CD4-positive, alpha-beta T cell treated with Interferon alpha-2 for 1 hour (primary cell): ENCODE measurements around the gene EPB41.

Source experiments
- DNase-seq, 2 donors: peaks; one replicate each; pipeline ENCODE4 v3.0.0-alpha.2; 2020 to 2022

Gene EPB41

GRCh38 chr1:28891256-28891655 lies 23.1 kb upstream of the EPB41 start:
- no peak for DNase-seq

DNA sequence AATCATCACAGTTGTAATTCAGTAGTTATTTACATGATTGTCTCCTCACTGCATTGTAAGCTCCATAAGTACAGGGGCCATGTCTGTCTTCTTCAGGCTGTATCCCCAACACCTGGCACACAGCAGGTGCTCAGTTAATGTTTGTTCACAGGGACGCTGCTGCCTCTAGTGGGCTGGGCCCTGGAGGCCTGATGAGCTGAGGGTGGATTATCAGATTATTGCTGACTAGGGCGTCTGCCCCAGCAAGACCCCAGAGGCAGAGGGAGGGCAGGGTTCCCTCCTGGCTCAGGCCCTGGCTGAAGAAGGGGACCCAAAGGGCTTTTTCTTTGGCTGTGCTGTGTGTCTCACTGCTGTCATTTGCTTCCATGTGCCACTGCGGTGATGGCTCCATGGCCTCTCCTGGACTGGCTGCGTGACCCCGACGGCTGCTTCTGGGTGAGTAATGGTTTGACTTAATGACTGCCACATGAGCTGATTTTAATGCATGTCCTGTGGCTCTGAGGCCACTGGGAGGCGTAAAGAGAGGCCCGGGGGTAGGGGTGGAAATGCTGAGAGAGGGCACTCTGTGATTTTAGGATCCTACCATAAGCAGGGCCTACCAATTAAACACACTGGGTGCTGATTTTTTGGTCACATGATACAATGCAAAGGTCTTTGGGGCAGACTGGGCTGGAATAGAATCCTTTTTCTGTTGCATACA lies 20.8 kb upstream of the EPB41 start:
- peak in 1 of 2 donors; percentile 47 for DNase-seq

- no peak for DNase-seq
Measured at GRCh38 chr1:28894785-28895184, 19.6 kb upstream of the EPB41 start.

GRCh38 chr1:28895896-28896608 lies 18.3 kb upstream of the EPB41 start:
- DNase-seq, result no peak

- DNase-seq, result no peak
Measured at GRCh38 chr1:28896609-28896986, 17.8 kb upstream of the EPB41 start.

GRCh38 chr1:28897789-28898188 lies 16.6 kb upstream of the EPB41 start:
- DNase-seq, result no peak

GRCh38 chr1:28898405-28898881 lies 15.9 kb upstream of the EPB41 start:
- DNase-seq, result no peak

DNA sequence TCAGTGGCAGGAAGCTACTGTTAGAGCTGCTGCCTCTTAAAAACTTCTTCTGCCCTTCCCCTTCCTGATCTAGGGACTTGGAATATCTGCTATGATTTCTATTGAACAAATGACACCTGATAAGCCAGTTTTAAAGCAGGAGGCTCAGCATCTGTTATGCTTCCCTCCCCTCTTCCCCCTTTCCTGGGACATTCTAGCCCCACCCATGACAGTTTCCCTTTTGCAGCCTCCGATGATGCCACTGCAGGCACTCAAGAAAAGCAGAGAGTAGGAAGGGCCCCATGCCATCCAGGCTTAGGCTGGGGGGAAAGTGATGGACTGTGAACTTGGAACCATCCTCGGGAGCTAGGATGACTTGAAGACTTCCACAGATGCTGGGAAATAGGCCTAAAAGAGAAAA lies 15.1 kb upstream of the EPB41 start:
- DNase-seq, result no peak

- DNase-seq, result no peak
Measured at GRCh38 chr1:28900562-28900961, 13.8 kb upstream of the EPB41 start.

GRCh38 chr1:28902738-28903137 lies 11.6 kb upstream of the EPB41 start:
- DNase-seq, result no peak

DNA sequence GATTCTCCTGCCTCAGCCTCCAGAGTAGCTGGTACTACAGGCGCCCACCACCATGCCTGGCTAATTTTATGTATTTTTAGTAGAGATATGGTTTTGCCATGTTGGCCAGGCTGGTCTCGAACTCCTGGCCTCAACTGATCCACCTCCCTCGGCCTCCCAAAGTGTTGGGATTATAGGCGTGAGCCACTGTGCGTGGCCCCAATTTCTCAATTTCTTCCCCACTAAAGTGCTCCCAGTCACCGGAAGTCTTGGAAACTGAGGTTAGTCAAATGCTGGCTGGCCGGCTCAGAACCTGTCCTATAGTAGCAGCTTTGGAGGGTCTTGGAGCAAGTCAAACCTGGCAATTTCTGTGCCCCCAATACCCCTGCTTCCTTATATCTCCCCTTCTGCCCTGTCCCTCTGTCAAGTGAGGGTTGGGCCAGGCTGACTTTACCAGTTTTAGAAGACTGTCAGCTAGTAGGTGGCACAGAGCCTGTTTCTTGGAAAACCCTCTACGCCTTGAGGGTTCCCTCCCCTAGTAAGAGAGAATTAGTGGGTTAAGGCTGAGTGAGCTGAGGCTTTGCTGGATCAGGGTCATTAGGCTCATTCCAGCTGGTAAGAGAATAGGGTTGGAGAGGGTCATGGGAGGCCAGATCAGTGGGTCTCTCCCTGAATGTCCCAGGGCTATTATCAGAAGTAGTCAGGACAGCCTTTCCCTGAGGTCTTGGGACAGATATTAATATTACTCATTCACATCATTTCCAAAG lies 8.3 kb upstream of the EPB41 start:
- no peak for DNase-seq

- DNase-seq, result no peak
Measured at GRCh38 chr1:28909198-28909597, 5.2 kb upstream of the EPB41 start.

- DNase-seq, result no peak
Measured at GRCh38 chr1:28910379-28911115, 3.8 kb upstream of the EPB41 start.

GRCh38 chr1:28913786-28914227 lies 562 bp upstream of the EPB41 start:
- no peak for DNase-seq

GRCh38 chr1:28915031-28915895 lies 894 bp downstream of the EPB41 start:
- DNase-seq, result peak; percentile 10 to 45

- DNase-seq, result no peak
Measured at GRCh38 chr1:28917757-28918118, 3.4 kb downstream of the EPB41 start.

- no peak for DNase-seq
Measured at GRCh38 chr1:28921286-28921869, 7.0 kb downstream of the EPB41 start.

DNA sequence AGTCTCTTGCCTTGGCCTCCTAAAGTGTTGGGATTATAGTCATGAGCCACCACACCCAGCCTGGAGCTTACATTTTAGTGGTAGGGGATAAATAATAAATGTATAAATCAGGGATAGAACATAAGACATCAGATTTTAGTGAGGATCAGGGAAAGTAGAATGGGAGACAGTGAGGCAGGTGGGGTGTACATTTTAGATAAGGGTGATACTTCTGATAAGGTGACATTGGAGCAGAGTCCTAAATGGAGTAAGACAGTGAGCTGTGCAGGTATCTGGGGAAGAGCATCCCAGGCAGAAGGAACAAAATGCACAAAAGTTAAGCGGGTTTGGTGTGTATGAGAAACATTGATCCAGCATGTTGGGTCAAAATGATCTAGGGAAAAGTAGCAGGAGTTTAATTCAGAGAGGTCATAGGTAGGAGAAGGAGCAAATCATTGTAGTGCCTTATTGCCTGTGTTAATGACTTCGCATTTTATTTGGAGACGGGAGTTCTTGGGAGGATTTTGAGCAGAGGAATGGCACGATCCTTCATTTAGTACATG lies 11.1 kb downstream of the EPB41 start:
- no peak for DNase-seq

GRCh38 chr1:28926629-28927265 lies 12.4 kb downstream of the EPB41 start:
- peak; percentile 46 to 83 for DNase-seq

DNA sequence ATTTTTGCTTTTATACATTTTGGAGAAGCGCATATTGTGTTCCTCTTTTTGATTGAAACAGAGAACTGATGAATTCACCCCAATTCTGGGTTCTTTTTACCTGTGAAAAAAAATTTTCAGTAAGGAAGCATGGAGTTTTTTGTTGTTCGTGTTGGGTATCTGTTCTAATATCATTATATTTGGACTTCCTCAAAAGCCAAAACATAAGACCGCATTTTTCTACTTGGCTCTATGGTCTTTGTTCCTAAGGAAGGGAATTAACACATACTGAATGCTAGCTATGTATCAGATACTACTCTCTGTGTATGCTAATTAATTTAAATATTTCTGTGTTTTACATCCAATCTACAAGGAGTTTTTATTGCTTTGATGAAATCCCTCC lies 12.9 kb downstream of the EPB41 start:
- no peak for DNase-seq
